Middle frontal gyrus (tissue), 1 donor: Measurements from ENCODE around the gene ALG11.

Experiments
- DNase-seq: peaks from one replicate; pipeline ENCODE4 v3.0.0-alpha.2; 2015; ENCODE audit warnings: low spot score; ENCODE audit errors: extremely low spot score

ALG11 gene

GRCh38 chr13:51997186-51997585, 15.0 kb upstream of the ALG11 start:
- no peak for DNase-seq

DNA sequence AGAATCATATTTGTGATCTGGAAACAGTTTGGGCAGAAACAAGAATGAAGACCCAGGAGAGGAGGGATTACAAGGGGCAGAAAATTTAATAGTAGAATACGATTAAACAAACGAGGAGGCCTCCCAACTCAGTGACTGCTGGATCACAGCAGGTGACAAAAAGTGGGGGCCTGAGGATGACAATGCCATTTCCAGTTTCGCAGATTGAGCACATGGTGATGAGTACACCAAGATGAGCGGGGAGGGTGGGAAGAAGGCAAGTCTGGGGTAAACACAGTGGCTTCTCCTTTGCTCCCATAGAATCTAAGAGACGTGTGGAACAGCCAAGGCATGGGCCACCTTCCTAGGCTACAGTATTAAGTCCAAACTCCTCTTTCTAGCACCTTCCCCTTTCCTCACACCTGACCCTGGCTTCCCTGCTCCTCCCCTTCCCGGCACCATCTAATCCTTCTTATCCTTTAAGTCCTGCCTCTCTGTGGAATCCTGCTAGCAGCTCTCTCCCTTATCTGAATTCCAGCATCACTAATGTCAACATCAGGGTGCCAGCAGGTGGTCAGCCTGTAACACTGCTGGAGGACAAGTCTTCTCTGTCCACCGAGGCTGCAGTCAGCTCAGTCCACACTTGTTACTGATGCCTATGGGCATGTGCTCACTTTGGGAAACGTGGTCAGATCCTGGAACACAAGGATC, 14.4 kb upstream of the ALG11 start:
- DNase-seq, result no peak

GRCh38 chr13:51998723-51999509, 13.3 kb upstream of the ALG11 start:
- no peak for DNase-seq

DNA sequence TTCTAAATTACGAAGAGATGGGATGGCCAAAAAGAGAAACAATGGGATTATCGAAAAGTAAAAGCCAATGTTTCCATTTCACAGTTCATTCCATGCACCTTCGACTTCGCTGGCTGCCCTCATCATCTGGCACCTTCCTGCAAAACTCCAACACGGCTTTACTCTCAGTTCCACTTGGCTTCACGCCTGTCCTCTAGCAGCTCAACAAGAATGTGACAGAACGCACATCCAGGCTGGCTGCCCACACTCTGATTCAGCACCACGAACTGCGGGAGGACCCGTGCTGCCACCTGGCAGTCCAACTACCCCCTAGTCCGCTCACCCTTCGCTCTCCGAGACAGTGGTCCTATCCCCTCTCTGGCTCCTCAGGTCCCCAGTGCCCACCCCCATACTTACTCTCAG, 12.7 kb upstream of the ALG11 start:
- no peak for DNase-seq

- DNase-seq, result no peak
Measured at GRCh38 chr13:51999921-52000320, 12.3 kb upstream of the ALG11 start.

- DNase-seq, result no peak
Measured at GRCh38 chr13:52001120-52001731, 11.0 kb upstream of the ALG11 start.

GRCh38 chr13:52002361-52002760, 9.8 kb upstream of the ALG11 start:
- no peak for DNase-seq

- DNase-seq, result no peak
Measured at GRCh38 chr13:52003541-52003940, 8.7 kb upstream of the ALG11 start.

DNA sequence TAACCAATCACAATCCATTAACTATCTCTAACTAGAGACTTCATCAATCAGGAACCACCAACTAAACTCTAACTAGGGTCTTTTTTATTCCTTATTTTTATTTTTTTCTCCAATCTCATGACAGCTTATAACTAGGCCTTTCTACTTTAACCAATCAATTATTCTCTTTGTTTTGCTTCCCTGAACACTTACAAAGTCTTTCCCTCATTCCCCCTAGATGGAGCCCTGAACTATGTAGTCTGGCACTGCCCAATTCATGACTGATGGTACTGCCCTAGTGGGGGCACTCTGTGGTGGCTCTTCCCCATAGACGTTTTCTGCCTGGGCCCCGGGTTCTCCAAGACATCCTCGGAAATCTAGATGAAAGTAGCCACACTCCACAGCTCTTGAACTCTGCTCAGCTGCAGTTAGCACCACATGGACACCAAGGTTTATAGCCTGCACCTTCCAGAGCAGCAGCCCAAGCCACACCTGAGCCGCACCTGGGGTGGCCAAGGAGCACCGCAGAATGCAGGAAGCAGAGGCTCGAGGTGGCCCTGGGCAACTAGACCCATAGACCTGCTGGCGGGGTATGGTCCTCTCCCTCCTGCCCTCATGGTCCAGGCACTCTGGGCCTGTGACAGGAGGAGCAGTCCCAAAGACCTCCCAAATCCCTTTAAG, 7.6 kb upstream of the ALG11 start:
- DNase-seq, result no peak

GRCh38 chr13:52005841-52006522, 6.2 kb upstream of the ALG11 start:
- no peak for DNase-seq

DNA sequence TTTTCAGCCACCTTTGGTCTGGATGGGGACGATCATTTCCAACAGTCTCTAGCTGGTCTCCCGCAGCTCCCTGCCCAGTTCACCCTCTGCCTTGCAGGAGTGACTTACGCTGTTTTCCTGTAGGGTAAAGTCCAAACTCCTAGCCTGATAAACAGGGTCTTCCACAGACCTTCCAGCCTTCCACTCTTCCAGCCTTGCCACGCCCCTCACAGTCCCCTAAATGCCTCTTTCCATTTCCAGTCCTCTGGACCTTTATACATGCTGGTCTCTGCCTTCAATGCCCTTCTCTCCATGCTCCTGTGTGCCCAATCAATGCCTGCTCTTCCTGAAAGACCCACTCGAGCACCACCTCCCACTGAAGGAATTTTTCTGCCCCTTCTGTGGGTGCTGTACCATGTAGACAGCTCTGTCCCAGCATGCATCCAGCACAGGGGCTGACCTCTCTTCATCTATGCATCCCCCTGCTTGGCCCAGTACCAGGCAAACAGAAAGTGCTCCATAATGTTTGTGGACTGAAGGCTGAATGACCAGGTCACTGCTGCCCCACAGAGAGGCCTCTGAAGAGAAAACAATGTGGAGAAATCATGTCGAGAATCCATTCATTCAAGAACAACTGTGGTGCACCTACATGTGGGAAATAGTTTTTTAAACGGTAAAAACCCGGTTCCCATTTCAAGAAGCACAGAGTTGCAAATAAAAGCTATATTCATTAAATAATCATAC, 5.5 kb upstream of the ALG11 start:
- DNase-seq, result no peak

DNA sequence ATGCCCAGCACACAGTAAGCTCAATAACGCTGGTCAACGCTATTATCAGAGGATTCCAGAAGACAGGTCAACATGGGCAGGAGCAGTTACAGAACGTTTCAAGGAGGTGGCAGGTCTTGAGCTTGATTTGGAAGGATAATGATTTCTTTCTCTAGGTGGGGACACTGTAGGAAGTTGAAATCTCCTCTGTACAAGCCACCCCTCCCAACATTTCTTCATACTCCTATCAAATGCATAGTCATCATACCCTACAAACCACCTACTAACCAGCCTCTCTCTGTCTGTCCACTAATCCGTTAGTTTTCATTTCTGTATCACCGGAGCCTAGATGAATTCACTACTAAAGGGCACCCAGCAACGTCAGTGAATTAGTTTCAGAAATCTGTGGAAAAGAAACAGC, 2.3 kb upstream of the ALG11 start:
- DNase-seq, result no peak

GRCh38 chr13:52010890-52011631, 1.1 kb upstream of the ALG11 start, which contains the start of gene ATP7B:
Gene ATP7B, minus strand, starts transcription at chr13:52011450. Its CDS starts 113 bp downstream, at chr13:52011337.
- DNase-seq, result no peak

DNA sequence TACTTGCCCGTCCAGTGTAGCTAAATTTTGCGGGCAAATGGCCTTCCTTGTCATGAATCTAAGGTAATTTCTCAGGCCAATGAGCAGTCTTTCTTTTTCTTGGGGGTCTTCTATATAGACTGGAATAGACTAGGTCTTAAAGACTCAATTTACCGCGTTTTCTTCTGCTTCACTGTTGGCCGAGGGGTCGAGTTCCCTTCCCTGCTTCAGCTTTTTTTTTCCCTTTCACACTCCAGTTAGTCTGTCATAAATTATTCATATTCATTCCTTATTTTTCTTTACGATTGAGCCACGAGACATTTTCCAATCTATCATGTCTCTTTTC, 276 bp downstream of the ALG11 start:
- DNase-seq, result no peak

GRCh38 chr13:52016296-52016695, 4.1 kb downstream of the ALG11 start:
- no peak for DNase-seq

GRCh38 chr13:52020191-52020590, 8.0 kb downstream of the ALG11 start:
- no peak for DNase-seq

DNA sequence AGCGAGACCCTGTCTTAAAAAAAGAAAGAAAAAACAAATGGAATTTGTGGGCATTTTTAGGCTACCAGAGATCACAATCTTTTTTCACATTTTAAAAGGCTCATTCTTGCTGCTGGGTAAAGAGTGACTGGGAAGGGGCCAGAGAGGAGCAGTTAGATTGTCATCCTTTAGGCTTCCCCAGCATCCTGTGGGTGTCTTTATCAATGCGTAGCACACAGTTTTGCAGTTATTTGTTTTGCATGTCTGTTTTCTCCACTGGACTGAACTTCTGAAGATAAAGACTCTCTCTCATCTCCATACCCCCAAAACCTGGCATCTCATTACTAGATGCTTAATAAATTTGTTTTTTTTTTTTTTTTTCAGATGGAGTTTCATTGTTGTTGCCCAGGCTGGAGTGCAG, 10.2 kb downstream of the ALG11 start:
- no peak for DNase-seq

DNA sequence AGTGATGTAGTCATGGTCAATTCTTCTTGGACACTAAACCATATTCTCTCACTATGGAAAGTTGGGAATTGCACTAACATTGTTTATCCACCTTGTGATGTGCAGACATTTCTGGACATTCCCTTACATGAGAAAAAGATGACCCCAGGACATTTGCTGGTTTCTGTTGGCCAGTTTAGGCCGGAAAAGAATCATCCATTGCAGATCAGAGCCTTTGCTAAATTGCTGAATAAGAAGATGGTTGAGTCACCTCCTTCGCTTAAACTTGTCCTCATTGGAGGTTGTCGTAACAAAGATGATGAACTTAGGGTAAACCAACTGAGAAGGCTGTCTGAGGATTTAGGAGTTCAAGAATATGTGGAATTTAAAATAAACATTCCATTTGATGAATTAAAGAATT, 12.3 kb downstream of the ALG11 start, which contains the start of gene UTP14C:
TSS of gene UTP14C (plus strand) at position 211 of the 400 bp plus-strand sequence. CDS start 4,114 bp downstream, outside the sequence.
- no peak for DNase-seq

- DNase-seq, result no peak
Measured at GRCh38 chr13:52025475-52026245, 13.5 kb downstream of the ALG11 start.
